K562 (cell line): Measurements from ENCODE around the gene INPP4B.

Source experiments
- BRCA1 ChIP-seq, 2 experiments: fragments of 450-650 bp in 1 of 2; sonication (generic) in 1 of 2; formaldehyde crosslinking in 1 of 2; IDR thresholded peaks; 2 replicates each; pipeline versions ENCODE4 v1.5.0 to v1.6.1; 2017 to 2020; ENCODE audit warnings: mild to moderate bottlenecking in 1 of 2, missing genetic modification reagents in 1 of 2
- CBX2 ChIP-seq: fragments of 200-600 bp; sonication (generic); IDR thresholded peaks from one replicate; pipeline ENCODE4 v1.6.1; 2012; ENCODE audit warnings: mild to moderate bottlenecking, low read length, inconsistent platforms; ENCODE audit not compliant: insufficient read depth, poor library complexity, severe bottlenecking
- MAFG ChIP-seq: fragments of 450-650 bp; conservative IDR thresholded peaks from 2 replicates; pipeline ENCODE4 v1.6.1; 2016; ENCODE audit warnings: missing genetic modification characterization, missing compliant biosample characterization
- MECOM ChIP-seq: fragments of 250-450 bp; sonication (Bioruptor Pico); IDR thresholded peaks from 2 replicates; pipeline ENCODE4 v1.8.0; 2022; ENCODE audit warnings: inconsistent platforms
- MTA3 ChIP-seq: fragments of 450-650 bp; formaldehyde crosslinking; IDR thresholded peaks from 2 replicates; pipeline ENCODE4 v1.6.1; 2017; ENCODE audit warnings: mild to moderate bottlenecking, borderline replicate concordance
- PTBP1 ChIP-seq: fragments of 200-400 bp; formaldehyde crosslinking; IDR thresholded peaks from 2 replicates; pipeline ENCODE4 v1.6.1; 2017; ENCODE audit warnings: low read depth, low read length
- TRIM28 ChIP-seq: fragments of 450-650 bp; IDR thresholded peaks from 2 replicates; pipeline ENCODE4 v1.6.1; 2017
- YBX1 ChIP-seq: fragments of 450-650 bp; IDR thresholded peaks from 2 replicates; pipeline ENCODE4 v1.7.1; 2016; ENCODE audit warnings: mild to moderate bottlenecking
- TF ChIP-seq, protein P1 (sequence below), 3 experiments: IDR thresholded peaks in 2 of 3; conservative IDR thresholded peaks in 1 of 3; 2 replicates each; pipeline ENCODE4 v1.5.1; 2011 to 2012; ENCODE audit warnings: low read length in 3 of 3, mild to moderate bottlenecking in 3 of 3, control low read depth in 2 of 3, improper control_type of control experiment in 1 of 3, inconsistent platforms in 1 of 3, low read depth in 1 of 3, mixed read lengths in 1 of 3, moderate library complexity in 1 of 3; ENCODE audit not compliant: insufficient read depth in 2 of 3
- TF ChIP-seq, protein P2 (sequence below): IDR thresholded peaks from 3 replicates; pipeline ENCODE4 v1.6.1; 2011; ENCODE audit warnings: borderline replicate concordance, mild to moderate bottlenecking; ENCODE audit not compliant: insufficient read length, insufficient read depth

DNA sequence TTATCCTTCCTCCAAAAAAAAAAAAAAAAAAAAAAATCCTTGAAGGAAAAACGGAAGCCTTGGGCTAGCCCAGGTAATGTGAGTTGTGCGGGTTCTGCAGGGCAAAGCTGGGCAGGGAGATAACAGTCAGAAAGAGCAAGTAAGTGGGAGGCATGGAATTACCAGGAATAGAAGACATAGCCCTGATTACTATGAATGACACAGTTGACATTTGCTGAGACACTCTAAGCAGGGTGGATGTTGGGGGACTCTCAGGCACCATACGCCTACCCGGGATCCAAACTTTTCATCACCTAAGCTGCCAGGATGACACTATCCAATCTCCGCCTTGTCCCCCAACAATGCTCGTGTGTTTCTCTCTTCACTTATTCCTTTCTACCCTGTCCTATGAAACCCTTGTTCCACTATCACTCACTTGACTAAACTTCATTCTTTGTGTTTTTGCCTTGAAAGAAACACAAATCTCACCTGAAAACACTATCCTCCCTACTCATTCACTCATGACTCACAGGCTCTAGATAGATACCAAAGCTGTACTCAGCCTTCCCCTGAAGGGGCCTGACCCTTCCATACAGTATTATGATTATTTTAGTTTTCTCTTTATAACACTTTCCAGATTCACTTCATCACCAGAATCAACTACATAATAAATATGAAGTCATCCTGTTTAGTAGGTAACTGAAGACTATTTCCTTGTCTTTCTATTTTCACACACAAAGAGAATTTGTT lies 158.4 kb downstream of the INPP4B start:
- TF ChIP-seq, protein P1, sequence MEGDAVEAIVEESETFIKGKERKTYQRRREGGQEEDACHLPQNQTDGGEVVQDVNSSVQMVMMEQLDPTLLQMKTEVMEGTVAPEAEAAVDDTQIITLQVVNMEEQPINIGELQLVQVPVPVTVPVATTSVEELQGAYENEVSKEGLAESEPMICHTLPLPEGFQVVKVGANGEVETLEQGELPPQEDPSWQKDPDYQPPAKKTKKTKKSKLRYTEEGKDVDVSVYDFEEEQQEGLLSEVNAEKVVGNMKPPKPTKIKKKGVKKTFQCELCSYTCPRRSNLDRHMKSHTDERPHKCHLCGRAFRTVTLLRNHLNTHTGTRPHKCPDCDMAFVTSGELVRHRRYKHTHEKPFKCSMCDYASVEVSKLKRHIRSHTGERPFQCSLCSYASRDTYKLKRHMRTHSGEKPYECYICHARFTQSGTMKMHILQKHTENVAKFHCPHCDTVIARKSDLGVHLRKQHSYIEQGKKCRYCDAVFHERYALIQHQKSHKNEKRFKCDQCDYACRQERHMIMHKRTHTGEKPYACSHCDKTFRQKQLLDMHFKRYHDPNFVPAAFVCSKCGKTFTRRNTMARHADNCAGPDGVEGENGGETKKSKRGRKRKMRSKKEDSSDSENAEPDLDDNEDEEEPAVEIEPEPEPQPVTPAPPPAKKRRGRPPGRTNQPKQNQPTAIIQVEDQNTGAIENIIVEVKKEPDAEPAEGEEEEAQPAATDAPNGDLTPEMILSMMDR (IDR thresholded peaks at IDR 0.05 in 2 of 3, conservative IDR thresholded peaks at IDR 0.05 in 1 of 3; ENCODE audit: insufficient read depth in 2 of 3, low read depth in 1 of 3, low read length in 3 of 3): no peak
- TF ChIP-seq MTA3: no peak
- TF ChIP-seq BRCA1 (IDR thresholded peaks at IDR 0.05): no peak
- no peak for TF ChIP-seq BRCA1 (CRISPR knock-in tag; IDR thresholded peaks at IDR 0.05)
- TF ChIP-seq YBX1: no peak
- TF ChIP-seq CBX2: no peak
- no peak for TF ChIP-seq MECOM (CRISPR knock-in tag)
- TF ChIP-seq MAFG (tag): no peak
- TF ChIP-seq PTBP1: no peak
- no peak for TF ChIP-seq TRIM28
- TF ChIP-seq, protein P2, sequence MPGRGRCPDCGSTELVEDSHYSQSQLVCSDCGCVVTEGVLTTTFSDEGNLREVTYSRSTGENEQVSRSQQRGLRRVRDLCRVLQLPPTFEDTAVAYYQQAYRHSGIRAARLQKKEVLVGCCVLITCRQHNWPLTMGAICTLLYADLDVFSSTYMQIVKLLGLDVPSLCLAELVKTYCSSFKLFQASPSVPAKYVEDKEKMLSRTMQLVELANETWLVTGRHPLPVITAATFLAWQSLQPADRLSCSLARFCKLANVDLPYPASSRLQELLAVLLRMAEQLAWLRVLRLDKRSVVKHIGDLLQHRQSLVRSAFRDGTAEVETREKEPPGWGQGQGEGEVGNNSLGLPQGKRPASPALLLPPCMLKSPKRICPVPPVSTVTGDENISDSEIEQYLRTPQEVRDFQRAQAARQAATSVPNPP: no peak
